ENCODE data around the gene SRP68. TPM values are rescaled to one million over a fixed set of nuclear protein-coding genes. Genes with fewer than 3 reads are reported as not detected.
A peak's percentile ranks its signal among the peaks of the same experiment; 100 is the strongest.

SRP68 gene
- total RNA-seq, 4 donors from 2014 or later, result 51.5 to 58.6 (median 53.5) TPM

DNA sequence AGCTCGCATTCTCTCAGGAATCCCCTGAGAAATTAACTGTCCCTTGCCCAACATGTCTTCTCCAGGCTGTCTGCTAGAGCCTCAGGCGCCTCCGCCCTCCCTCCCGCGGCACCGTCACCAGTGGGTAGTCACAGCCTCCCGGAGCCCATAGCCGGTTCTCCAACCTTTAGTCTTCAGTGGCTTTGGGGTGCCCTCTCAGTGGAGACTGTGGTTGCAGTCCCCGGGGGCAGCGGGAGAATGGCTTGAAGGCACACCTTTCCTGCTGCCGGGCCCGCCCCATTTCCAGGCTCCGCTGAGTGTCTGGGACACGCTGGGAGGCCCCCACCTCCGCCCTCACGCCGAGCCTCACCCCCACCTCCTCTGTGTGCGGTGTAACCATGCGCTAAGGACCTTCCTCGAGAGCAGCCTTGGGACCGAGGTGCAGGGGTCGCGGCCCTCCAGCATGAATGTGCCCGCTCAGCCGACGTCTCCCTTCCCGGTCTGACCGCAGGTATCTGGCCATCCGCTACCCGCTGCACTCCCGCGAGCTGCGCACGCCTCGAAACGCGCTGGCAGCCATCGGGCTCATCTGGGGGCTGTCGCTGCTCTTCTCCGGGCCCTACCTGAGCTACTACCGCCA, 3.9 kb upstream of the SRP68 start:
- H3K4me1 ChIP-seq, result peaks cover 0 to 59% (median 41%) of the 10 kb centered on the region in 4 donors
- peaks cover 0 to 63% of the 10 kb centered on the region in 2 donors for H3K27me3 ChIP-seq
- TF ChIP-seq EP300 (IDR thresholded peaks at IDR 0.05) (no peak), POLR2A (IDR thresholded peaks at IDR 0.05) (no peak)
- TF ChIP-seq, protein P1, sequence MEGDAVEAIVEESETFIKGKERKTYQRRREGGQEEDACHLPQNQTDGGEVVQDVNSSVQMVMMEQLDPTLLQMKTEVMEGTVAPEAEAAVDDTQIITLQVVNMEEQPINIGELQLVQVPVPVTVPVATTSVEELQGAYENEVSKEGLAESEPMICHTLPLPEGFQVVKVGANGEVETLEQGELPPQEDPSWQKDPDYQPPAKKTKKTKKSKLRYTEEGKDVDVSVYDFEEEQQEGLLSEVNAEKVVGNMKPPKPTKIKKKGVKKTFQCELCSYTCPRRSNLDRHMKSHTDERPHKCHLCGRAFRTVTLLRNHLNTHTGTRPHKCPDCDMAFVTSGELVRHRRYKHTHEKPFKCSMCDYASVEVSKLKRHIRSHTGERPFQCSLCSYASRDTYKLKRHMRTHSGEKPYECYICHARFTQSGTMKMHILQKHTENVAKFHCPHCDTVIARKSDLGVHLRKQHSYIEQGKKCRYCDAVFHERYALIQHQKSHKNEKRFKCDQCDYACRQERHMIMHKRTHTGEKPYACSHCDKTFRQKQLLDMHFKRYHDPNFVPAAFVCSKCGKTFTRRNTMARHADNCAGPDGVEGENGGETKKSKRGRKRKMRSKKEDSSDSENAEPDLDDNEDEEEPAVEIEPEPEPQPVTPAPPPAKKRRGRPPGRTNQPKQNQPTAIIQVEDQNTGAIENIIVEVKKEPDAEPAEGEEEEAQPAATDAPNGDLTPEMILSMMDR (IDR thresholded peaks at IDR 0.05), result no peak
- H3K9me3 ChIP-seq, result no peaks in the 10 kb centered on the region
- H3K4me3 ChIP-seq, result no peak overlapping the region
- no peak for DNase-seq (ENCODE audit: low spot score in 2 of 2)
- H3K36me3 ChIP-seq, result no peaks in the 10 kb centered on the region
- no peak overlapping the region for H3K27ac ChIP-seq
- 0 to 5% methylated on average over 10 to 18 of the region's 41 CpGs for WGBS, 2 donors

DNA sequence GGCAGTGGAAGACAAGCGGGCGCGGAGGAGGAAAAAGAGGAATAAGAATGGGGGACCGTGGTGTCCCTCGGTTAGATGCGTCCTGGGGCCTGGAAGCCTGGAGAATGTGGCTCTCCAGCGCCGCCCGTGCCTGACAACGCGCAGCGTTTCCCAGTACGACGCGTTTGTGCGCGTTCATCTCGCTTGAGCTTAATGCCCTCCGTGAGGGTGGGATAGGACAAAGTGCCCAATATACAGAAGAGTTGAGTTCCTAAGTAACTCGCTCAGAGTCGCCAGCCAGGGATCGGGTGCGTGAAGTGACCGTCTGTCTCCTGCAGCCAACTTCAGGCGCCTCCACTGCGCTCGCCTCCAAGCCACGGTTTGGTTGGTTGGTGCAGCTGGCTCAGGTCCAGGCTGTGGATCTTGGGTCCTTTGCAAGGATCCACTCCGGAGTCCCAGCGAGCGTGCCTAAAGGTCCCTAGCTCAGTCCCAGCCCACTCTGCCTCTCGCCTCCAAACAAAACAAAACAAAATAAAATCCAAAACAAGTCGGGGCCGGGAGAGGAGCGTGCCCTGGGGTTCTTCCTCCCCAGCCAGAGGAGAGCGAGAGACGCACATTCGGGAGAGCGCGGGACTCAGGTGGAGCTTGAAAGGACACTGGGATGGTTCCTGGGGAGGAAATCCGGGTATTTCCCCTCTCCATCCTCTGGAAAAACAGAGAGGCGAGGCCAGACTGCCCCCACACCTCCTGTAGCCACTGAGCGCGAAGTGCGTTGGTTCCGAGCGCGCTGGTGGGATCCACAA, 3.2 kb upstream of the SRP68 start:
- peaks cover 0 to 64% (median 46%) of the 10 kb centered on the region in 4 donors for H3K4me1 ChIP-seq
- H3K9me3 ChIP-seq, result no peaks in the 10 kb centered on the region
- H3K4me3 ChIP-seq, result no peak overlapping the region
- H3K27ac ChIP-seq, result no peak overlapping the region
- no peak for DNase-seq (ENCODE audit: low spot score in 2 of 2)
- TF ChIP-seq, protein P1 (IDR thresholded peaks at IDR 0.05), result no peak
- no peak for TF ChIP-seq EP300 (IDR thresholded peaks at IDR 0.05)
- peaks cover 0 to 63% of the 10 kb centered on the region in 2 donors for H3K27me3 ChIP-seq
- 4 to 6% methylated on average over 42 to 48 of the region's 48 CpGs for WGBS, 2 donors
- H3K36me3 ChIP-seq, result no peaks in the 10 kb centered on the region

GRCh38 chr17:76074390-76075363, 2.4 kb upstream of the SRP68 start, which contains the start of gene GALR2:
GALR2 (plus strand) TSS chr17:76074781; CDS start chr17:76074884, 103 bp downstream.
- Histone ChIP-seq H3K27ac (no peak within 1 kb of the TSS), H3K36me3 (peaks cover 0 to 4% (median 0%) of the 10 kb centered on the region in 3 donors), H3K4me1 (peaks cover 0 to 64% (median 46%) of the 10 kb centered on the region in 4 donors), H3K4me3 (peak within 1 kb of the TSS in 1 of 4 donors; percentile 8), H3K27me3 (peaks cover 0 to 63% of the 10 kb centered on the region in 2 donors), H3K9me3 (no peaks in the 10 kb centered on the region)
- WGBS, 2 donors, result 2 to 3% methylated on average over 41 to 51 of the region's 92 CpGs
- DNase-seq (ENCODE audit: low spot score in 2 of 2), result no peak
- TF ChIP-seq, protein P1 (IDR thresholded peaks at IDR 0.05), result no peak
- TF ChIP-seq EP300 (IDR thresholded peaks at IDR 0.05), result no peak
- no peak for TF ChIP-seq POLR2A (IDR thresholded peaks at IDR 0.05)

- Histone ChIP-seq H3K9me3 (no peaks in the 10 kb centered on the region), H3K4me1 (peaks cover 0 to 67% (median 38%) of the 10 kb centered on the region in 4 donors), H3K27ac (peak overlapping the region in 3 of 4 donors; percentile 78 to 85 (median 83))
Observed at GRCh38 chr17:76071531-76072147, 678 bp downstream of the SRP68 start.

More at GRCh38 chr17:76071531-76072147, 678 bp downstream of the SRP68 start:
- TF ChIP-seq POLR2A (IDR thresholded peaks at IDR 0.05), result no peak
- TF ChIP-seq, protein P1 (IDR thresholded peaks at IDR 0.05), result no peak
- TF ChIP-seq EP300 (IDR thresholded peaks at IDR 0.05), result no peak
- DNase-seq (ENCODE audit: low spot score in 2 of 2), result no peak
- Histone ChIP-seq H3K27me3 (peaks cover 0 to 33% of the 10 kb centered on the region in 2 donors), H3K4me3 (peak overlapping the region; percentile 54 to 73 (median 64)), H3K36me3 (peaks cover 0 to 33% (median 11%) of the 10 kb centered on the region in 3 donors)
- 9 to 11% methylated on average over 15 of the region's 15 CpGs for WGBS, 2 donors
